ENCODE results near the gene LARP1.

The LARP1 gene

DNA sequence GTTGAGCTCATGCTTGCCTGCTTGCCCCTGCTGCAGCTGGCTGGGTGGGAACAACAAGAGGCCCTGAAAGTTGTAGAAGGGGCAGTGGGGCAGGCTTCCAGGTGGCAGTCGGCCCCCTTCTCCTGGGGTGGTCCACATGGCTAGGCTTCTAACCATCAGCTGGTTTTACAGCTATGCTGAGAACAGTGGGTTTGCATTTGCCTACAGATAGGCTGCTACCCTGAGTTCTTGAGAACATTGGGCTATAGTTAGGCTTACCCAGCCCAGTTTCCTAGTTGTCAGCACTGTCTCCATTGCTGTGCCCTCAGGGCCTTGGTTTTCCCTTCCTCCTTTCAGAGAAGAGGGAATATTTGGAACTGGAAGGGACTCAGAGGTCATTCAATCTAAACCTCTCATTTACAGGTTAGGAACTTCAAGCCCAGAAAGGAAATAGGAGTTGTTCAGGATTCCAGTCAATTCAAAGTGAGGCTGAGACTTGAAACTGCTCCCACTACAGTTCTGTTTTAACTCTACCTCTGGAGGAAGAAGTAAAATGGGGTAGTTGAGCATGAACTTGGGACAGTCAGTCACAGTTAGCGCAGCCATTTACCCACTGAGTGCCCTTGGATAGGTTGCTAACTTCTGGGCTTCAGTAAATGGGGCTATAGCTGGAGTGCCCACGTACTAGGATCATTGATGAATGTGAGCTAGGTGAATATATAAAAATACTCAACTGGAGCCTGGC, 11.5 kb downstream of the LARP1 start:
- peaks cover 7% of the 10 kb centered on the region for H3K36me3 Mint-ChIP-seq
- peak overlapping the region; percentile 43 for H3K27ac Mint-ChIP-seq
- peak overlapping the region; percentile 10 for H3K4me3 Mint-ChIP-seq
- no peaks in the 10 kb centered on the region for H3K9me3 Mint-ChIP-seq
- H3K27me3 Mint-ChIP-seq, result no peaks in the 10 kb centered on the region
- peaks cover 74% of the 10 kb centered on the region for H3K4me1 Mint-ChIP-seq
- ATAC-seq, result no peak

DNA sequence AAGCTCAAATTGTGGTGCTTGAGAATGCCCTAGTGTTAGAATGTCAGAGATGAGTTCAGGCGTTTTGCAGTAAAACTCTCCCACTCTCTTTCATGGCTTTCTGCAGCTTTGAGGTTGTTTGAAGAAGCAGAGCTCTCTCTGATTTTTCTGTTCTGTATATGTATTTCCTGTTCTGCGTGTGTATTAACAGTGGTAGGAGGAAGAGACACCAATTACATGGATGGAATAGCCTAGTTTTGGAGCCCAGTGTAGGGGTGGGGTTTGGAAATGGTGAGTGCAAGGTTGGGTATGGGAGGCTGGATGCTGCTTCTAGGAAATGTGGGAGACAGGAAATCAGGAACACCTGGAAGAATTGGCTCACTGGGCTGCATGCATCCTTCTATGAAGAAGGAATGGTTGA, 12.4 kb downstream of the LARP1 start:
- Mint-ChIP-seq H3K4me3 (peak overlapping the region; percentile 13), H3K27me3 (no peaks in the 10 kb centered on the region), H3K36me3 (peaks cover 7% of the 10 kb centered on the region), H3K27ac (peak overlapping the region; percentile 6), H3K4me1 (peaks cover 67% of the 10 kb centered on the region), H3K9me3 (no peaks in the 10 kb centered on the region)
- peak; percentile 49 for ATAC-seq

DNA sequence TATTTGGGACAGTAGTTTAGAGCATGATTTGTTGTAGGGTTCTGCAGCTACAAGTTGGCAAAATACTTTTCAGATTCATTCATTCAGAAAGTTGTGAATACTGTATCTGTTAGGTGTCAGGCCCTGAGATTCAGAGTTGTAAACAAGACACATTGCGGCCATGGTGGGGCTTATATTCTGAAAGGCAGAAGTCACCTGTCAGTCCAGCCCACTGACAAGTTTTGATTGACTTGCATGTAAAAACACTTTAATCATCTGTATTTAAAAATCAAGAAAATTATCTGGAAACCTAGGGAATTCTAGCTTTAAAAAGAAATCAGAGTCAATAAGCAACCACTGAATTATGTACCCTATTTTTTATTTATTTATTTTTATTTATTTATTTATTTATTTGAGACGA, 13.0 kb downstream of the LARP1 start:
- Mint-ChIP-seq H3K4me1 (peaks cover 69% of the 10 kb centered on the region), H3K36me3 (peaks cover 7% of the 10 kb centered on the region), H3K4me3 (no peak overlapping the region), H3K9me3 (no peaks in the 10 kb centered on the region), H3K27me3 (no peaks in the 10 kb centered on the region), H3K27ac (no peak overlapping the region)
- ATAC-seq, result no peak

DNA sequence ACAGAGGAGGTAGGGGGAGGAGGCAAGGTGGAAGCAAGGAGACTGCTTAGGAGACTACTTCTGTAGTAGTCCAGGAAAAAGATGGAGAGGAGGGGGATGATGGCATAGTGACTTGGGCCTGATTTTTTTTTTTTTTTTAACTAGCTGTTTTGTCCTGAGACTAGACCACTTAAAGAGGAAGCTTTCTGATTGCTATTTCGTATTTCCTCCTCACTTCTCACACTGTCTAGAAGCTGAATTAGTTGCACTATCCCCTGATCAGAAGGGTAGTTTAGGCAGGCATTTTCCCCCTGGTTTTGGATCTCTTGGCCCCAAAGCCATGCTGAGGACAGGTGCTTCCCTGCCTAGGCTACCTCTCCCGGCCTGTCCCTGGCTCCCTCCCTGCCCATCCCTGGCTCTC, 14.9 kb downstream of the LARP1 start:
- no peaks in the 10 kb centered on the region for H3K9me3 Mint-ChIP-seq
- peaks cover 9% of the 10 kb centered on the region for H3K36me3 Mint-ChIP-seq
- H3K4me1 Mint-ChIP-seq, result peaks cover 83% of the 10 kb centered on the region
- H3K27ac Mint-ChIP-seq, result peak overlapping the region; percentile 74
- H3K4me3 Mint-ChIP-seq, result peak overlapping the region; percentile 6
- no peaks in the 10 kb centered on the region for H3K27me3 Mint-ChIP-seq
- ATAC-seq, result peak; percentile 76

DNA sequence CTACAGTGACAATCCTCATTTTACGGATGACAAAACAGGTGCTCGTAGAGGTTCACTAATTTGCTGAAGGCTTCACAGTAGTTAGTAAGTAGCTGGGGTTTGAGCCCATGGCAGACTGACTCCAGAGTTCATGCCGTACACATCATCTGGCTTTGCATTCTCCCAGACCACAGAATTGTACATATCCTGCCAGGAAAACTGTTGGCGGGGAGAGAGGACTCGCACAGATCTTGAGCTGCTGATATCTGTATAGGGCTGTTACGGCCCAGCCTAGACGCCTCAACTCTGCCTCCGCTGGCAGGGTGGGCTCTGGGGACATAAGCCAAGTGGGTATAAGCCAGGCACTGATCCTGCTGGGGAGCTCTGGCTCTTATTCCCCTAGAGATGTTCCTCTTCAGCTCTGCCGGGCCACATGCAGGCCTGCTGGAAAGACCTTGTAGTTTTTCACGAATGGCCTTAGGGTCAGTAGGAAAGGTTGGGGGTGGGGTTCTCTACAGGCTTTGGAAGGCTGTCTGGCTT, 16.3 kb downstream of the LARP1 start:
- no peaks in the 10 kb centered on the region for H3K27me3 Mint-ChIP-seq
- peak overlapping the region; percentile 74 for H3K27ac Mint-ChIP-seq
- no peak for ATAC-seq

DNA sequence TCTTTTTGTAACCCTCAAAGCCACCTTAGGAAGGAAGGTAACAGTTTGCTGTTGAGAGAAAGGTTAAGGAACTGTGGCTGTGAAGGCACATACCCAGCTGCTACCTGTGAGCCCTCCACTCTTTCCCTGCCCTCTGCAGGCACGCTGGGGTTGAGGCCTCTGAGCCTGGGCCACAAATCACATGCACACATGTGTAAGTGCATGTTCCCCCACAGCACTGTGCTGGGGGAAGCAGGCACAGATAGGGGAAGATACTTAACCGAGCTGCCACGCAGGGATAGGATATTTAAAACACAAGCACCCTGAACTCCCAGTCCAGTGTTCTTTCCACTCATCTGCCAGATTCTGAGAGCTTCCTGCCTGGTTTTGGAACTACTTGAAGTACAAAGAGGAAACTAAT, 18.1 kb downstream of the LARP1 start:
- peaks cover 7% of the 10 kb centered on the region for H3K36me3 Mint-ChIP-seq
- H3K4me3 Mint-ChIP-seq, result no peak overlapping the region
- H3K27ac Mint-ChIP-seq, result peak overlapping the region; percentile 22
- no peaks in the 10 kb centered on the region for H3K9me3 Mint-ChIP-seq
- no peaks in the 10 kb centered on the region for H3K27me3 Mint-ChIP-seq
- ATAC-seq, result no peak
- H3K4me1 Mint-ChIP-seq, result peaks cover 64% of the 10 kb centered on the region

More for the DNA sequence above, 16.3 kb downstream of the LARP1 start:
- H3K36me3 Mint-ChIP-seq, result peaks cover 7% of the 10 kb centered on the region
- H3K4me3 Mint-ChIP-seq, result no peak overlapping the region
- no peaks in the 10 kb centered on the region for H3K9me3 Mint-ChIP-seq
- H3K4me1 Mint-ChIP-seq, result peaks cover 71% of the 10 kb centered on the region

DNA sequence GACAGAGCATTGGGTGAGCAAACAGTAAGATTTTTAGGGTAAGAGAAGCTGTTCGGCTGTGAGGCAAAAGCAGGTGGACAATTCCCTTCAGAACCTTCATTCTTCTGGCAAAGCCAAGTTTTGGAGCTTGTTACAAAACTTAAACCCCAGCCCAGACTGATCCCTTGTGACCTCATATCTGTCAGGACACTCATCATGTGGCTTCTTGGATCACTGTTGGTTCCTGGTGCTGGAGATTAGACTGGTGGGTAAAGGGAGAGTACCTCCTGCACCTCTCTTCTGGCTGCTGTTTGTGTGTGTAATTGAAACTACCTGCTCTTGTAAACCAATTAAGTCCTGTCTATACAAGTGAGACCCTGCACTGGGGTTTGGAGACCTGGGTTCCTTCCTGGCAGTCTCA, 21.0 kb downstream of the LARP1 start:
- Mint-ChIP-seq H3K27ac (no peak overlapping the region), H3K4me1 (peaks cover 64% of the 10 kb centered on the region), H3K4me3 (no peak overlapping the region), H3K36me3 (peaks cover 7% of the 10 kb centered on the region), H3K27me3 (no peaks in the 10 kb centered on the region), H3K9me3 (no peaks in the 10 kb centered on the region)
- ATAC-seq, result no peak

DNA sequence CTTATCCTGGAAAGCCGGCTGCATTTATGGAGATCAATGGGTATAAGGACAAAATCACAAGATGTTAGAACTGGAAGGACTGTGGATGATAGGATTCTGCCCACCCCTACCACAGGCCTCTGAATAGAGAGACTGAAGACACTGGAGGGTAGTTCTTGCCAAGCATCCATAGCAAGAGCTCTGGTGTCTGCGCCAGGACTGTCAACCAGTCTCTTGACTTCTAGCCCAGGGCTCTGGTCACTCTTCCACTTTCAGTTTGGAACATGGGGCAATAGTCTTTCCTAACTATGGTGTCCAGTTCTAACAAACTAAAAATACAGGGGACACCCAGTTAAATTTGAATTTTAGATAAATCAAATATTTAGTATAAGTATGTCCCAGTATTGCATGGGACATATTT, 23.4 kb downstream of the LARP1 start:
- H3K9me3 Mint-ChIP-seq, result no peaks in the 10 kb centered on the region
- no peak overlapping the region for H3K4me3 Mint-ChIP-seq

DNA sequence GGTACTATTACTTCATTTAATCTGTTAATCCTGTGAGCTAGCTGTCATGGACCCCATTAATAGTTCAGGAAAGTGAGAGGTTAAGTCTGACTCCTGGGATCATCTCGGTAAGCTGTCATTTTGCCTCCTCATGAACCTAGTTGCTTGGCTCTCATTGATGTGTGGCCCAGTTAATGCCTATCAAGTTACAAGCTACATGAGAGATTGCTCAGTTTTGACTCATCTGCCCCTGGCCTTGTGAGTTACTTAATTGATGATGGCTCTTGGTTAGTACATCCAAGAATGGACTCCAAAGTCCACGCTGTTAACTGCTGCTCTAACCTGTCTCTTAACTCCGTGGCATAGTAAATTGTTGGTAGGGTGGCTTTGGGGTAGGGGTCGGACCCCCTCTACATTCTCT, 23.9 kb downstream of the LARP1 start:
- no peak for ATAC-seq
- Mint-ChIP-seq H3K36me3 (peaks cover 7% of the 10 kb centered on the region), H3K4me3 (no peak overlapping the region), H3K27ac (no peak overlapping the region), H3K4me1 (peaks cover 73% of the 10 kb centered on the region), H3K27me3 (no peaks in the 10 kb centered on the region), H3K9me3 (no peaks in the 10 kb centered on the region)

More for the DNA sequence above, 23.4 kb downstream of the LARP1 start:
- no peak for ATAC-seq
- Mint-ChIP-seq H3K27ac (no peak overlapping the region), H3K27me3 (no peaks in the 10 kb centered on the region), H3K36me3 (peaks cover 7% of the 10 kb centered on the region), H3K4me1 (peaks cover 73% of the 10 kb centered on the region)

DNA sequence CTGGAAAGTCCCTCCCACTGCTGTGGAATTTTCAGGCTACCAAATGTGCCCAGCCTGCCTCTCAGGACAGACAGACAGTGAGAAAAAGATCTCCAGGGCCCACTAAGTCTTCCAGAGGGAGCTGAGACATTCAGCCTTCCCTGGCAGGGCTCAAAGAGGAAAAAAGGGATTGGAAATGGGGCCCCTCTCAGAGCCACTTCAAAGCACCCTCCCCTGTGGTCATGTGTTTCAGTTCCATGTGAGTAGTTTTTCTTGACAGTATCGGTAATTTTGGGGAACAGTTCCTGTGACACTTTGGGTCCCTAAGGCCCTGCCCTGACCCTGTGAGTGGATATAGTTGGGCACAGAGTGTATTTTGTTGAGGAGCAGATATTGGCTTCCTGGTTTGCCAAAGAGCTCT, 25.0 kb downstream of the LARP1 start:
- no peak overlapping the region for H3K4me3 Mint-ChIP-seq
- H3K4me1 Mint-ChIP-seq, result peaks cover 73% of the 10 kb centered on the region
- peaks cover under 1% of the 10 kb centered on the region for H3K36me3 Mint-ChIP-seq
- no peaks in the 10 kb centered on the region for H3K9me3 Mint-ChIP-seq
- H3K27ac Mint-ChIP-seq, result peak overlapping the region; percentile 19
- H3K27me3 Mint-ChIP-seq, result no peaks in the 10 kb centered on the region
- peak; percentile 80 for ATAC-seq

DNA sequence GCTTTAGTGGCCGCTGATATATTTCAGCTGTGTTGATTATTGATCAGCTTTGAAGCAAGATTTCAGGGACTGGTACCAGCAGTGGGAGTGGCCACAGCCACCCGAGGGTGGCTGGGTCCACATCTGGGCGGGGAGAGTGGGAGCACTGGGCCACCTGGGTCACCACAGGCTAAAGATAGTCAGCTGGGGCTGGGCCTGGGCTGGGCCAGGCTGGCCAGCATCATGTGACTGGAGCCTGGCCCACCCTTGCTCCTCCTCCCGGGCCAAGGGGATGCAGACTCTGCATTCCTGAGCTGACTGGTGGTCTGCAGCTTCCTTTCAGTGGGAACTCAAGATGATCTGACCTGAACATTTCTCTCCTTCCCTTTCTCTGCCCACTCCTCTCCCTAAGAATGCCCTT, 27.1 kb downstream of the LARP1 start:
- Mint-ChIP-seq H3K9me3 (no peaks in the 10 kb centered on the region), H3K4me1 (peaks cover 94% of the 10 kb centered on the region), H3K27me3 (no peaks in the 10 kb centered on the region), H3K27ac (peak overlapping the region; percentile 71), H3K36me3 (no peaks in the 10 kb centered on the region), H3K4me3 (no peak overlapping the region)
- no peak for ATAC-seq

DNA sequence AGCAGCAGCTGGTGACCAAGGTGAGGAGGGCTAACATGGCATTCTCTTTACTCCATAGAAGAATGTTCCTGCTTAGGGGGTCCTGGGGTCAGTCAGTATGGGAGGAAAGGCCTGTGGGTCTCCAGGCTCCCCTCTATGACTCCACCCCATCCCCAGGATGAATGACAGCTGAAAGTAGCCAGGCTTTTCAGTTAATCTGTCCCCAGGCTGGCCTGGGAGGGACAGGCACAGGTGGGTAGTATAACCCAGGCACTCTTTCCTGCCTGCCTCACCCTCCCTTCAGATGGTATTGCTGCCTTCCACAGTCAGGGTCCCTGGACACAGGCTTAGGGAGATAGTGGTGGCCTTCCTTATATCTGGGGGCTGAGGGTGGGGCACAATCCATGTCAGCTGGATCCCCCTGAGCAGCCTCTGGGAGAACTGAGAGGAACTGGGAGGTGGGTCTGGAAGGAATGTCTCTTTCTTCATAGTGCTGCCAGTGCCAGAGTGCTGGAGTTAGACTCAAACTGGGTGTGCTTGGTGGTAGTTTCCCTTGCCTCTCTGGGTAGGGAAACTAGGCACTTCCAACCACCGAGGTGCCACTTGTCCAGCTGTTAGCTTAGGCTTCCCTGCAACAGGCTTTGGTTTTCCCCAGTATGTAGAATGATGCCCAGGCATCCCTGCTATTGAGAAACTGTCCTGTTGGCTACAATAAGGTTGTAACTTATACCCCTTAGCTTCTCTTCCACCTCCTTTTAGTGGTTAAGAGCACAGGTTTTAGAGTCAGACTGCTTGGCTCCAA, 27.8 kb downstream of the LARP1 start:
- no peaks in the 10 kb centered on the region for H3K9me3 Mint-ChIP-seq
- no peak overlapping the region for H3K4me3 Mint-ChIP-seq
- H3K4me1 Mint-ChIP-seq, result peaks cover 96% of the 10 kb centered on the region
- no peak for ATAC-seq
- H3K36me3 Mint-ChIP-seq, result no peaks in the 10 kb centered on the region
- H3K27ac Mint-ChIP-seq, result peak overlapping the region; percentile 71
- H3K27me3 Mint-ChIP-seq, result no peaks in the 10 kb centered on the region

DNA sequence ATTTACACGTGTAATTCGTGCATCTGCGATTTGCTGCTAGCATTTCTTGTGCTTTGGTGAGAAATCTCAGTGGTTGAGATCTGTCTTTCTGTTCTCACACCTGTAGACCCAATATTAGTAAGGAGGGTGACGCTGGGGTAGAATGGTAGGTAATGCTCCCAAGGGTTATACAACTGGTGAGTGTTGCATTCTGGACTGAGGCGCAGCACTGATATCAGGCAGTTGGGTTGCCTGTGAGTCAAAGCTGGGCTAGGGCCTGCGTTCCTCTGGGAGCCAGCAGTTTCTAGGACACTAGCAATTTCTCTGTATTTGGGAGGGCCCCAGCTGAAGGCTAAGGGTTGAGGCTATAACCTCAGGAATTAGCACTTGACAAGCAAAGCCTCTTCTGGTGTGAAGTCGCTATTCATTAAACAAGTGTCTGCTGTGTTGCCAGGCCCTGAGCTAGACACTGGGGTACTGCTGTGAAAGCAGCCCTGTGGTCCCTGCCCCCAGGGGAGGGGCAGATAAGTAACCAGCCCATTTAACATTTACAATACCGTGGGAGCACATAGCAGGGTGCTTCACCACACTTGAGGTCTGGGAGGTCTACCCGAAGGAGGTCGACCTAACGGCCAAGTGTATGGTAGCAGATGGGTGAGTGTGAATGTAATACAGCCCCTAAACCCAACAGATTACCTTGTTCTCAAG, 28.7 kb downstream of the LARP1 start:
- no peak overlapping the region for H3K4me3 Mint-ChIP-seq
- H3K36me3 Mint-ChIP-seq, result peaks cover 5% of the 10 kb centered on the region
- H3K9me3 Mint-ChIP-seq, result no peaks in the 10 kb centered on the region
- ATAC-seq, result no peak
- H3K27ac Mint-ChIP-seq, result peak overlapping the region; percentile 71
- peaks cover 99% of the 10 kb centered on the region for H3K4me1 Mint-ChIP-seq
- no peaks in the 10 kb centered on the region for H3K27me3 Mint-ChIP-seq

DNA sequence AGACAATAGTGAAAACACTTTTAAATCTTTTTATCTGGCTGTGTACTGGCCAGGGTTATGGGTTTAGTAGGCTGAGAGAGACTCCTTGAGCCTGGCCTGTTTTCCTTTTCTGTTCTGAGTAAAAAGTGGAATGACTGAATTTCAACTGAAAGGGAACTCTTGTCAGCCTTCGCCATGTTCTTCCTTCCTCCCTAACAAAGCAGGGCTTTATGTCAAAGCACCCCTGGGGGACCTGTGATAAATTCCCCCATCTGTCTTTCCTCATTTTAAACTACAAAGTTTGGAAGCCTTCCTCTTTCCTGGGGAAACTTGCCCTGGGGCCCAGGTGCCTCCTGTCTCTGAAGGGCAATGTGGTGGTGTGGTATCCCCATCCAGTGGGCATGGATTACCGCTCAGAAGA, 29.7 kb downstream of the LARP1 start:
- no peak for ATAC-seq
- peaks cover 91% of the 10 kb centered on the region for H3K4me1 Mint-ChIP-seq
- peaks cover 5% of the 10 kb centered on the region for H3K36me3 Mint-ChIP-seq
- H3K9me3 Mint-ChIP-seq, result no peaks in the 10 kb centered on the region
- peak overlapping the region; percentile 22 for H3K4me3 Mint-ChIP-seq
- H3K27me3 Mint-ChIP-seq, result no peaks in the 10 kb centered on the region
- peak overlapping the region; percentile 71 for H3K27ac Mint-ChIP-seq

DNA sequence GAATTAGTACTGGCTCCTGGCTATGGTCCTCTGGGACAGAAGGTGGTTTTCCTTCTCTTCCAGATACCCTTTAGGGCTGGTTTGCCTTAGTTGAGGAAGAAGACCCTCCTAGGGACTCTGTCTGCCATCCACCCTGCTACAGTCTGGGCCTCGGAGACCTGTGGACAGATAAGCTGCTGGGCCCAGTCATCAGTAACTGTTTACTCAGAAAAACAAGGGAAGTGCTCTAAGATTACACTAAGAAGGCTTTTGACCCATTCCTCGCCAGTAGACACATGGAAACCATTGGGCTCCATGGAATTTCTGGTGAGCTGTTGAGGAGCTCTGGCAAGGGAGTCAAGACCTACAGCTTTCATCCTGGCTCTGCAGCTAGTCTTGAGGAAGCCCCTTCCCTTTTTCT, 31.2 kb downstream of the LARP1 start:
- no peak for ATAC-seq
- Mint-ChIP-seq H3K4me3 (no peak overlapping the region), H3K4me1 (peaks cover 91% of the 10 kb centered on the region), H3K9me3 (no peaks in the 10 kb centered on the region), H3K27ac (no peak overlapping the region), H3K36me3 (peaks cover 18% of the 10 kb centered on the region), H3K27me3 (no peaks in the 10 kb centered on the region)
